Body of pancreas (tissue), 4 donors: ENCODE results near the gene TRAK1. TPM values are rescaled to one million over a fixed set of nuclear protein-coding genes. Genes with fewer than 3 reads are reported as not detected.
A peak's percentile ranks its signal among the peaks of the same experiment; 100 is the strongest.

ENCODE experiments used
- ATAC-seq: fragments of 150-250 bp; one replicate; pipeline ENCODE4 v1.9.1; 2016
- DNase-seq, 4 donors: peaks; one replicate each; pipeline ENCODE4 v3.0.0-alpha.2; 2019
- H3K27ac ChIP-seq, 4 donors: fragments of 200-600 bp; sonication (generic); 1 replicate in 3 of 4; 2 replicates in 1 of 4; pipeline versions ENCODE4 v1.5.1 to v1.6.1; 2016 to 2019; ENCODE audit warnings: mild to moderate bottlenecking in 1 of 4, mixed read lengths in 1 of 4, moderate library complexity in 1 of 4
- H3K27me3 ChIP-seq, 2 donors: fragments of 200-600 bp; sonication (generic); one replicate each; pipeline ENCODE4 v1.6.0; 2016; ENCODE audit warnings: mild to moderate bottlenecking in 1 of 2
- H3K36me3 ChIP-seq, 2 donors: fragments of 200-600 bp; sonication (generic); replicated peaks in 1 of 2; 2 replicates each; pipeline ENCODE4 v1.5.1; 2016; ENCODE audit warnings: low read depth in 2 of 2; ENCODE audit not compliant: insufficient read depth in 1 of 2
- H3K4me1 ChIP-seq: fragments of 200-600 bp; sonication (generic); one replicate; pipeline ENCODE4 v1.6.0; 2016
- H3K4me3 ChIP-seq, 2 donors: fragments of 200-600 bp; sonication (generic); 1 replicate in 1 of 2; 2 replicates in 1 of 2; pipeline ENCODE4 v1.5.1; 2016 to 2019
- H3K9me3 ChIP-seq, 3 donors: fragments of 200-600 bp; sonication (generic); 1 replicate in 2 of 3; 2 replicates in 1 of 3; pipeline ENCODE4 v1.5.1; 2016
- POLR2A ChIP-seq, 3 donors: fragments of 450-650 bp; IDR thresholded peaks; one replicate each; pipeline ENCODE4 v1.6.1; 2016; ENCODE audit warnings: antibody characterized with exemption in 3 of 3, mild to moderate bottlenecking in 2 of 3
- WGBS, 2 donors: methylation state at CpG; one replicate each; pipeline ENCODE4 v1.1.5; 2017; 5-methylcytosine and 5-hydroxymethylcytosine counted together
- intact Hi-C: fragments of 100-400 bp; cut with DNase I; formaldehyde crosslinking; loops from one replicate; pipeline ENCODE4 v1.15.1; 2023
- total RNA-seq, 2 donors: library from RNA; depleted of rRNA; stranded (reverse); fragments of >200 nt; gene quantifications; one replicate each; pipeline ENCODE4 v1.1.0, GENCODE V29; 2016
- TF ChIP-seq, protein P1 (sequence below), 7 experiments: fragments of 450-650 bp in 4 of 7; fragments of 200-600 bp in 3 of 7; sonication (generic) in 3 of 7; IDR thresholded peaks; one replicate each; pipeline ENCODE4 v1.5.1; 2016 to 2019; ENCODE audit warnings: antibody characterized with exemption in 7 of 7

TRAK1 gene
- total RNA-seq, 2 donors from 2014 or later: 17.1 to 24.1 TPM

DNA sequence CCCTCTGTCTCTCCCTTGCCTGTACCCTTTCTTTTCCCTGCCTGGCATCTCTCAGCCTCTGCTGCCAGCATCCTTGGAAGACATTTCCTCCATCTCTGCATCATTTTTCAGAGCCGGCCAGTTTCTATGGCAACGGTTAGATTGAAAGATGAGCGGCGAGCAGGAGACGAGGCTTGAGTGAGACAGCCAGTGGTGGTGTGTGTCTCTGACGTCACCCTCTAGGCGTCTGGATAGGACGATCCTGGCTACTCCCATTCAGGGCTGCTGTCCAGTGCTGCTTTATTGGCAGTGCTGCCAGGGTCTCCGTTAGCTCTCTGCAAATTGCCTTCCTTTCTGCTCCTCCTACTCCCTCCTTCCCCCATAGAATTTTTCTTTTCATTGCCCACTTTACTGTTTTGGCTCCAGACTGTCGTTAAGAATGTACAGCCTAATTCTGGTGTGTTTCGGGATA is 57.9 kb downstream of the TRAK1 start:
- TF ChIP-seq, protein P1, sequence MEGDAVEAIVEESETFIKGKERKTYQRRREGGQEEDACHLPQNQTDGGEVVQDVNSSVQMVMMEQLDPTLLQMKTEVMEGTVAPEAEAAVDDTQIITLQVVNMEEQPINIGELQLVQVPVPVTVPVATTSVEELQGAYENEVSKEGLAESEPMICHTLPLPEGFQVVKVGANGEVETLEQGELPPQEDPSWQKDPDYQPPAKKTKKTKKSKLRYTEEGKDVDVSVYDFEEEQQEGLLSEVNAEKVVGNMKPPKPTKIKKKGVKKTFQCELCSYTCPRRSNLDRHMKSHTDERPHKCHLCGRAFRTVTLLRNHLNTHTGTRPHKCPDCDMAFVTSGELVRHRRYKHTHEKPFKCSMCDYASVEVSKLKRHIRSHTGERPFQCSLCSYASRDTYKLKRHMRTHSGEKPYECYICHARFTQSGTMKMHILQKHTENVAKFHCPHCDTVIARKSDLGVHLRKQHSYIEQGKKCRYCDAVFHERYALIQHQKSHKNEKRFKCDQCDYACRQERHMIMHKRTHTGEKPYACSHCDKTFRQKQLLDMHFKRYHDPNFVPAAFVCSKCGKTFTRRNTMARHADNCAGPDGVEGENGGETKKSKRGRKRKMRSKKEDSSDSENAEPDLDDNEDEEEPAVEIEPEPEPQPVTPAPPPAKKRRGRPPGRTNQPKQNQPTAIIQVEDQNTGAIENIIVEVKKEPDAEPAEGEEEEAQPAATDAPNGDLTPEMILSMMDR (IDR thresholded peaks at IDR 0.05): no peak
- no peak for TF ChIP-seq POLR2A (IDR thresholded peaks at IDR 0.05)
- 67 to 76% methylated on average over 11 of the region's 11 CpGs for WGBS, 2 donors
- intact Hi-C loops: no loop called here

DNA sequence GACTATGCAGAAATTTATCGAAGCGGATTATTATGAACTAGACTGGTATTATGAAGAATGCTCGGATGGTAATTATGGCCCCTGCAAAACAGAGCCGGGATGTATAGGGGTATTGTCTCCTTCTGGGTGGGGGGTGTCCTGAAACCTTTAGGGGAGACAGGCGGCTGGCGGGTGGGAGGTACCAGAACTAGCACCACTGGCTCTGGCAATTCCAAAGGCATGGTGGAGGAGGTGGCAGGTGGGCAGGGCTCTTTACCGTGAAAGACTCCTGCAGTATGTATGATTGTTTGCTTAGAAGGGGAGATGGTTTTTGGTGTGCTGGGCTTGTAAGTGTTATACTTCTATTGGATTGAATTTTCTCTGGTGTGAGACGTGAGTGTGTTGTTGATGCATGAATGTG is 58.4 kb downstream of the TRAK1 start:
- no peaks in the 10 kb centered on the region for H3K4me1 ChIP-seq
- 92 to 94% methylated on average over 8 of the region's 8 CpGs for WGBS, 2 donors
- no peak overlapping the region for H3K4me3 ChIP-seq
- H3K36me3 ChIP-seq: no peaks in the 10 kb centered on the region
- no peak for TF ChIP-seq POLR2A (IDR thresholded peaks at IDR 0.05)
- H3K27me3 ChIP-seq: no peaks in the 10 kb centered on the region
- intact Hi-C loops: no loop called here
- no peak for ATAC-seq
- DNase-seq: no peak
- no peaks in the 10 kb centered on the region for H3K9me3 ChIP-seq
- no peak overlapping the region for H3K27ac ChIP-seq

More for the DNA sequence above, 57.9 kb downstream of the TRAK1 start:
- Histone ChIP-seq H3K9me3 (no peaks in the 10 kb centered on the region), H3K36me3 (no peaks in the 10 kb centered on the region), H3K27ac (no peak overlapping the region), H3K4me1 (no peaks in the 10 kb centered on the region), H3K27me3 (no peaks in the 10 kb centered on the region), H3K4me3 (no peak overlapping the region)
- ATAC-seq (peak; percentile 52), DNase-seq (peak in 3 of 4 donors; percentile 19 to 41 (median 35))

DNA sequence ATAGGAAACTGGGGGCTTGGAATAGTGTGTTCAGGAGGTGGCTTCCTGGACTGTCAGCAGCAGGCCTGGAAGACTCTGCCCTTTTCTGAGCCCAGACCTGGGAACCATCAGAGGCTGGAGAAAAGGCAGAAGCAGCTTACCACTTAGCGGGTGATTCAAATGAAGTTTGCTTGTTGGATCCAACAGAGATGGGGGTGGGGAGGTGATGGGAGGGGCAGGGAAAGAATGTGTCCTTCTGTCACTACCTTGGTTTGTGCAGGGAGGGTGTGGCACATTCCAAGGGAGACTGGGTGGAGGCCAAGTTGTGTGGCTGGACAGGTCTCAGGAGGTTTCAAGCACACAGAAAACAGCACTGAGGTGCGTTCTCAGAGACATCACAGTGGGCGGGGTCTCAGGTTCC is 58.8 kb downstream of the TRAK1 start:
- intact Hi-C loops: no loop called here
- 77 to 83% methylated on average over 3 of the region's 3 CpGs for WGBS, 2 donors

DNA sequence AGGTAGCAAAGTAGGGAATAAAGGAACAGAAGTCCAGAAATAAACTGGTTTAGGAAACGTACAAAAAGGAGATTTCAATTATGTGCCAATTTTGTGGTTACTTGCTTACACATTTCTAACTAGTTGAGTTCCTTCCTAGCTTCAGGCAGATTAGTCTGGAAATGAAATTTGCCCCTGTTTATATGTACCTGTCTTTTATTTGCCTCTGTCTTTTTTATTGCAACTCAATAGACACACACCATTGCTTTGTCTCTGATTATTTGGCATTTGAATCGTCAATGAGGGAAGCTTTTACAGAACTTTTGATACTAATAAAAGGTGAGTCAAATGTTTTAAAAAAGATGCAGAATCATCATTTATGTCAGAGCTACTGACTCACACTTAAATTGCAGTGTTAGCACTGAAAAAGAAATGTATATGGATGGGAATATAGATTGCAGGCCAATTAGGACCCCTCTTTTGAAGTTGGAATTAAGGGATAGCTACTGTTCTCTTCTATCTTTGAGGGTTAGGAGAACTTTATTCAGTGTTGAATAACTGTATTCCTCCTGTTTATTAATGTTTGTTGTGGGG is 60.5 kb downstream of the TRAK1 start:
- Histone ChIP-seq H3K27ac (no peak overlapping the region), H3K27me3 (no peaks in the 10 kb centered on the region), H3K36me3 (no peaks in the 10 kb centered on the region), H3K9me3 (no peaks in the 10 kb centered on the region), H3K4me1 (no peaks in the 10 kb centered on the region), H3K4me3 (no peak overlapping the region)
- WGBS, 2 donors: 51 to 59% methylated on average over 2 of the region's 2 CpGs
- no peak for DNase-seq
- intact Hi-C loops: no loop called here
- no peak for ATAC-seq
- TF ChIP-seq POLR2A (IDR thresholded peaks at IDR 0.05): no peak
- TF ChIP-seq, protein P1 (IDR thresholded peaks at IDR 0.05): no peak

More for the DNA sequence above, 58.8 kb downstream of the TRAK1 start:
- Histone ChIP-seq H3K4me3 (no peak overlapping the region), H3K9me3 (no peaks in the 10 kb centered on the region), H3K4me1 (no peaks in the 10 kb centered on the region), H3K27ac (no peak overlapping the region), H3K36me3 (no peaks in the 10 kb centered on the region), H3K27me3 (no peaks in the 10 kb centered on the region)
- ATAC-seq: peak; percentile 68
- peak in 3 of 4 donors; percentile 35 to 60 (median 36) for DNase-seq
- TF ChIP-seq, protein P1 (IDR thresholded peaks at IDR 0.05): no peak
- no peak for TF ChIP-seq POLR2A (IDR thresholded peaks at IDR 0.05)

DNA sequence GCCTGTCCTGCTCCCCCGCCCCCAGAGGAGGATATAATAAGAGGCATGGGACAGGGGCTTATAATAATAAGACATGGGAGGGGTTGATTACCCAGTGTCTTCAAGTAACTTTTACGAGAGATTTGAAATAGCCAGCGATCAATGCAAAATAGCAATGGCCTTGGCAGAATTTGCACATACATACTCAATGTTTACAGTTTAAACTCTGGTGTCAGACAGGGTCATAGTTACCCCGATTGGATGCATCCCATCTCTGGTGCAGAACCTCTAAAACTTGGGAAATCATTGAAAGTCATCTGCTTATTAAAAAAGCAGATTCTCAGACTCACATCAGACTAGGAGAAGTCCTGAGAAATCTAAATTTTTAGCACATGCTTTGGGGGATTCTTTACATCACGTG is 61.0 kb downstream of the TRAK1 start:
- TF ChIP-seq, protein P1 (IDR thresholded peaks at IDR 0.05): no peak
- no peak for TF ChIP-seq POLR2A (IDR thresholded peaks at IDR 0.05)
- intact Hi-C loops: no loop called here
- Histone ChIP-seq H3K9me3 (no peaks in the 10 kb centered on the region), H3K36me3 (no peaks in the 10 kb centered on the region), H3K27me3 (no peaks in the 10 kb centered on the region), H3K4me3 (no peak overlapping the region), H3K4me1 (no peaks in the 10 kb centered on the region), H3K27ac (no peak overlapping the region)
- WGBS, 2 donors: 59 to 68% methylated on average over 5 of the region's 5 CpGs
- ATAC-seq (no peak), DNase-seq (no peak)
